MM.1S (cell line): ENCODE data around the gene TAS2R41.

Experiments used
- DNase-seq: peaks from one replicate; pipeline ENCODE4 v3.0.0-alpha.2; 2015
- H2AFZ ChIP-seq: fragments of 300-600 bp; sonication (generic); 2 replicates; pipeline ENCODE4 v1.6.0; 2016; ENCODE audit warnings: antibody characterized with exemption, low read length
- H3F3A ChIP-seq: fragments of 300-600 bp; sonication (generic); 2 replicates; pipeline ENCODE4 v1.6.1; 2016; ENCODE audit warnings: mild to moderate bottlenecking, antibody characterized with exemption, low read length, moderate library complexity, mixed read lengths; ENCODE audit not compliant: insufficient read depth
- H3K27ac ChIP-seq: fragments of 300-600 bp; sonication (generic); 2 replicates; pipeline ENCODE4 v1.5.1; 2016; ENCODE audit warnings: mild to moderate bottlenecking, low read length
- H3K27me3 ChIP-seq: fragments of 300-600 bp; sonication (generic); replicated peaks from 2 replicates; pipeline ENCODE4 v1.6.0; 2016; ENCODE audit warnings: low read length; ENCODE audit not compliant: insufficient read depth
- H3K36me3 ChIP-seq: fragments of 300-600 bp; sonication (generic); replicated peaks from 2 replicates; pipeline ENCODE4 v1.6.1; 2016; ENCODE audit warnings: mild to moderate bottlenecking, low read length, mixed read lengths; ENCODE audit not compliant: insufficient read depth
- H3K4me1 ChIP-seq: fragments of 300-600 bp; sonication (generic); 2 replicates; pipeline ENCODE4 v1.6.1; 2016; ENCODE audit warnings: low read length, mixed read lengths
- H3K4me2 ChIP-seq: fragments of 300-600 bp; sonication (generic); 2 replicates; pipeline ENCODE4 v1.6.0; 2016; ENCODE audit warnings: low read depth, low read length
- H3K4me3 ChIP-seq: fragments of 300-600 bp; sonication (generic); 2 replicates; pipeline ENCODE4 v1.5.1; 2016; ENCODE audit warnings: low read length, mixed read lengths
- H3K79me2 ChIP-seq: fragments of 300-600 bp; sonication (generic); 2 replicates; pipeline ENCODE4 v1.6.1; 2016; ENCODE audit warnings: mixed run types, low read length, mixed read lengths
- H3K9ac ChIP-seq: fragments of 300-600 bp; sonication (generic); 2 replicates; pipeline ENCODE4 v1.6.1; 2016; ENCODE audit warnings: low read length, mixed read lengths
- H3K9me2 ChIP-seq: fragments of 300-600 bp; sonication (generic); replicated peaks from 2 replicates; pipeline ENCODE4 v1.6.1; 2016; ENCODE audit warnings: mild to moderate bottlenecking, low read length, mixed read lengths; ENCODE audit not compliant: insufficient read depth
- H3K9me3 ChIP-seq: fragments of 300-600 bp; sonication (generic); replicated peaks from 2 replicates; pipeline ENCODE4 v1.6.1; 2016; ENCODE audit warnings: mild to moderate bottlenecking, low read length, mixed read lengths; ENCODE audit not compliant: insufficient read depth
- H4K20me1 ChIP-seq: fragments of 300-600 bp; sonication (generic); 2 replicates; pipeline ENCODE4 v1.6.1; 2016; ENCODE audit warnings: mild to moderate bottlenecking, low read length, moderate library complexity, mixed read lengths; ENCODE audit not compliant: insufficient read depth
- EZH2 ChIP-seq: fragments of 300-600 bp; sonication (generic); optimal IDR thresholded peaks from 2 replicates; pipeline ENCODE3; 2017; ENCODE audit warnings: low read depth, mild to moderate bottlenecking, antibody characterized with exemption, low read length, mixed read lengths
- EZH2phosphoT487 ChIP-seq: fragments of 300-600 bp; sonication (generic); IDR thresholded peaks from 2 replicates; pipeline ENCODE4 v1.6.1; 2018; ENCODE audit warnings: antibody characterized with exemption, low read length
- TF ChIP-seq, protein P1 (sequence below): fragments of 300-600 bp; sonication (generic); IDR thresholded peaks from 2 replicates; pipeline ENCODE4 v1.5.1; 2016; ENCODE audit warnings: antibody characterized with exemption, low read length, mixed read lengths

TAS2R41 gene

DNA sequence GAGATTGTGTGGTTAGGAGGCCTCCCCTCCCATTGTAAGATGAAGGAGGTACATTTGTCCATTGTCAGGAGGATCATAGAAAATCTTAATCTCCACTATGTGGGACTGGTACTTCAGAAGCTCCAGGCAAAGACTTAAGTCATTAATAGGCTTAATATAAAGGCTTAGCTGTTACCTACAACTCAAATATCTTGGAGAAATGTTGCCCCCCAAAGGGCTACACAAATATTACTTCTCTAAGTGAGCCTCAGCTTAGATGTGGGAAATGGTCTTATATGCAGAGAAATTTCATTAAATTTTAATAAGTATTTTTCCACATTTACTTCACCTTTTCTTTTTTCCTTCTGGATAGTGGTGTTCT lies 27.2 kb downstream of the TAS2R41 start:
- H3K27ac ChIP-seq, result no peak overlapping the region
- H3K9me2 ChIP-seq, result no peaks in the 10 kb centered on the region
- no peaks in the 10 kb centered on the region for H3K27me3 ChIP-seq
- H3K4me1 ChIP-seq, result no peaks in the 10 kb centered on the region
- no peak overlapping the region for H3K9ac ChIP-seq
- DNase-seq, result no peak
- H3K4me2 ChIP-seq, result no peak overlapping the region
- no peak overlapping the region for H3K4me3 ChIP-seq
- H3K79me2 ChIP-seq, result no peaks in the 10 kb centered on the region
- H3K36me3 ChIP-seq, result no peaks in the 10 kb centered on the region
- no peaks in the 10 kb centered on the region for H3K9me3 ChIP-seq
- H2AFZ ChIP-seq, result no peak overlapping the region
- no peaks in the 10 kb centered on the region for H3F3A ChIP-seq
- TF ChIP-seq, protein P1, sequence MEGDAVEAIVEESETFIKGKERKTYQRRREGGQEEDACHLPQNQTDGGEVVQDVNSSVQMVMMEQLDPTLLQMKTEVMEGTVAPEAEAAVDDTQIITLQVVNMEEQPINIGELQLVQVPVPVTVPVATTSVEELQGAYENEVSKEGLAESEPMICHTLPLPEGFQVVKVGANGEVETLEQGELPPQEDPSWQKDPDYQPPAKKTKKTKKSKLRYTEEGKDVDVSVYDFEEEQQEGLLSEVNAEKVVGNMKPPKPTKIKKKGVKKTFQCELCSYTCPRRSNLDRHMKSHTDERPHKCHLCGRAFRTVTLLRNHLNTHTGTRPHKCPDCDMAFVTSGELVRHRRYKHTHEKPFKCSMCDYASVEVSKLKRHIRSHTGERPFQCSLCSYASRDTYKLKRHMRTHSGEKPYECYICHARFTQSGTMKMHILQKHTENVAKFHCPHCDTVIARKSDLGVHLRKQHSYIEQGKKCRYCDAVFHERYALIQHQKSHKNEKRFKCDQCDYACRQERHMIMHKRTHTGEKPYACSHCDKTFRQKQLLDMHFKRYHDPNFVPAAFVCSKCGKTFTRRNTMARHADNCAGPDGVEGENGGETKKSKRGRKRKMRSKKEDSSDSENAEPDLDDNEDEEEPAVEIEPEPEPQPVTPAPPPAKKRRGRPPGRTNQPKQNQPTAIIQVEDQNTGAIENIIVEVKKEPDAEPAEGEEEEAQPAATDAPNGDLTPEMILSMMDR, result peak; percentile 27
- TF ChIP-seq EZH2phosphoT487, result no peak
- no peaks in the 10 kb centered on the region for H4K20me1 ChIP-seq

- no peaks in the 10 kb centered on the region for H4K20me1 ChIP-seq
- H3K9ac ChIP-seq, result no peak overlapping the region
- H3K4me3 ChIP-seq, result no peak overlapping the region
- no peaks in the 10 kb centered on the region for H3K36me3 ChIP-seq
- no peaks in the 10 kb centered on the region for H3K27me3 ChIP-seq
- no peaks in the 10 kb centered on the region for H3F3A ChIP-seq
- no peak overlapping the region for H3K4me2 ChIP-seq
- no peaks in the 10 kb centered on the region for H3K9me2 ChIP-seq
- no peaks in the 10 kb centered on the region for H3K9me3 ChIP-seq
- H3K79me2 ChIP-seq, result no peaks in the 10 kb centered on the region
- H3K27ac ChIP-seq, result no peak overlapping the region
- DNase-seq, result no peak
- H3K4me1 ChIP-seq, result no peaks in the 10 kb centered on the region
- TF ChIP-seq, protein P1, result no peak
- no peak for TF ChIP-seq EZH2
- no peak for TF ChIP-seq EZH2phosphoT487
- no peak overlapping the region for H2AFZ ChIP-seq
Measured at GRCh38 chr7:143505838-143506237, 28.2 kb downstream of the TAS2R41 start.

- H3K27me3 ChIP-seq, result no peaks in the 10 kb centered on the region
- H3K27ac ChIP-seq, result no peak overlapping the region
- DNase-seq, result no peak
- no peaks in the 10 kb centered on the region for H3K79me2 ChIP-seq
- H3K9me3 ChIP-seq, result no peaks in the 10 kb centered on the region
- H3F3A ChIP-seq, result no peaks in the 10 kb centered on the region
- no peak overlapping the region for H3K4me2 ChIP-seq
- no peak overlapping the region for H2AFZ ChIP-seq
- H3K4me1 ChIP-seq, result no peaks in the 10 kb centered on the region
- no peak overlapping the region for H3K4me3 ChIP-seq
- TF ChIP-seq EZH2, result no peak
- TF ChIP-seq, protein P1, result no peak
- TF ChIP-seq EZH2phosphoT487, result no peak
- no peaks in the 10 kb centered on the region for H4K20me1 ChIP-seq
- H3K9ac ChIP-seq, result no peak overlapping the region
- H3K9me2 ChIP-seq, result no peaks in the 10 kb centered on the region
- H3K36me3 ChIP-seq, result no peaks in the 10 kb centered on the region
Measured at GRCh38 chr7:143507094-143507518, 29.4 kb downstream of the TAS2R41 start.
